NT2/D1 (cell line): ENCODE results near the gene ABCB8.

Experiments
- SUZ12 ChIP-seq: IDR thresholded peaks from 2 replicates; pipeline ENCODE4 v1.6.1; 2011; ENCODE audit not compliant: insufficient read length, insufficient read depth; ENCODE audit errors: extremely low read depth
- YY1 ChIP-seq: IDR thresholded peaks from 2 replicates; pipeline ENCODE4 v1.6.1; 2011; ENCODE audit not compliant: insufficient read length, insufficient read depth
- ZNF274 ChIP-seq: IDR thresholded peaks from 2 replicates; pipeline ENCODE4 v1.6.1; 2011; ENCODE audit warnings: mild to moderate bottlenecking, low read depth, low read length

DNA sequence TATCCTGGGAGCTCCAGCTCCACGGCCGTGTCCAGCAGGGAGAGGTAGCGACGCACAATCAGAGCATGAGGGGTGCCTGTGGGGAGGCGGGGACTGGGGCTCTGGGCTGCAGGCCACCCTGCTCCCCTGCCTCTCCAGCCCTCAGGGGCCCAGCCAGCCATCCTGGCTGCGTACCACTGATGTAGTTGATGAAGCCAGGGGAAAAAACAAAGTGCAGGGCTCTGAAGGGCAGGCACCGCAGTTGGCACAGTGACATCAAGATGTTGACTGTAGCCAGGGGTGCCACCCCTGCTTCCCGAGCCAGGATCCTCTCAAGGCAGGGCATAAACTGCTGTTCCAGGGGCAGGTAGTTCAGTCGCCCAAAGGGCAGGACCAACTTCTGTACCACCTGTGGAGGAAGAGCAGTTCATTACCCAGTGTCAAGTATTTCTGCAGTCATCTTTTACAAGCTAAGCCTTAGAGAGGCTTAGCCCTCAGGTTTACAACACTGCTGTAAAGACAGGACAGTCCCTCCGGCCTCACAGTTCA, 49.5 kb downstream of the ABCB8 start:
- no peak for TF ChIP-seq YY1
- TF ChIP-seq ZNF274 = no peak
- no peak for TF ChIP-seq SUZ12
